ENCODE data around the gene LCE3E.

The LCE3E gene

GRCh38 chr1:152516082-152516481 is 50.5 kb downstream of the LCE3E start:
- DNase-seq (ENCODE audit: low spot score): no peak
